GM12878 (cell line): ENCODE results near the gene MYO18B. TPM values are rescaled to one million over a fixed set of nuclear protein-coding genes. Genes with fewer than 3 reads are reported as not detected.

Experiments used
- ASH2L ChIP-seq: fragments of 300-600, 200-600 bp; sonication (generic); IDR thresholded peaks from 2 replicates; pipeline ENCODE4 v1.6.1; 2017; ENCODE audit warnings: low read depth, mild to moderate bottlenecking, borderline replicate concordance
- BRCA1 ChIP-seq: IDR thresholded peaks from 2 replicates; pipeline ENCODE4 v1.6.1; 2011; ENCODE audit warnings: low read depth, low read length, improper control_type of control experiment
- EZH2 ChIP-seq: IDR thresholded peaks from 2 replicates; pipeline ENCODE4 v1.6.1; 2012; ENCODE audit warnings: low read depth, mild to moderate bottlenecking, control low read depth, inconsistent platforms, low read length, borderline replicate concordance; ENCODE audit not compliant: control insufficient read depth
- FOS ChIP-seq: IDR thresholded peaks from 3 replicates; pipeline ENCODE4 v1.6.1; 2011; ENCODE audit warnings: borderline replicate concordance; ENCODE audit not compliant: insufficient read length; ENCODE audit errors: extremely low read depth
- IKZF1 ChIP-seq: fragments of 450-650 bp; conservative IDR thresholded peaks from 2 replicates; pipeline ENCODE4 v1.6.1; 2017; ENCODE audit warnings: antibody characterized with exemption, mild to moderate bottlenecking
- KAT2A ChIP-seq: conservative IDR thresholded peaks from 2 replicates; pipeline ENCODE4 v1.6.1; 2011; ENCODE audit warnings: low read depth, low read length; ENCODE audit not compliant: control insufficient read depth
- MYB ChIP-seq: fragments of 150-350 bp; IDR thresholded peaks from 2 replicates; pipeline ENCODE4 v1.6.1; 2014; ENCODE audit warnings: mild to moderate bottlenecking, low read depth, low read length, borderline replicate concordance
- NBN ChIP-seq: fragments of 450-650 bp; IDR thresholded peaks from 2 replicates; pipeline ENCODE4 v1.6.1; 2016
- NFIC ChIP-seq: IDR thresholded peaks from 2 replicates; pipeline ENCODE4 v1.6.1; 2012; ENCODE audit warnings: low read depth, mild to moderate bottlenecking, inconsistent platforms, low read length, moderate library complexity
- NFYB ChIP-seq: IDR thresholded peaks from 2 replicates; pipeline ENCODE4 v1.6.1; 2011; ENCODE audit warnings: low read depth, mild to moderate bottlenecking, low read length, improper control_type of control experiment, moderate library complexity; ENCODE audit not compliant: insufficient read depth
- NRF1 ChIP-seq: conservative IDR thresholded peaks from 2 replicates; pipeline ENCODE4 v1.6.1; 2011; ENCODE audit warnings: mild to moderate bottlenecking, low read depth, low read length, improper control_type of control experiment
- PBX3 ChIP-seq: IDR thresholded peaks from 2 replicates; pipeline ENCODE4 v1.6.1; 2011; ENCODE audit warnings: mild to moderate bottlenecking, low read depth, low read length, moderate library complexity; ENCODE audit not compliant: insufficient replicate concordance
- POLR2AphosphoS2 ChIP-seq: IDR thresholded peaks from 2 replicates; pipeline ENCODE4 v1.6.1; 2011; ENCODE audit warnings: low read depth, mild to moderate bottlenecking, low read length, improper control_type of control experiment, moderate library complexity
- RCOR1 ChIP-seq: conservative IDR thresholded peaks from 2 replicates; pipeline ENCODE4 v1.6.1; 2012; ENCODE audit warnings: low read depth, low read length, improper control_type of control experiment
- RELA ChIP-seq: fragments of 450-650 bp; IDR thresholded peaks from 2 replicates; pipeline ENCODE4 v1.8.0; 2014; ENCODE audit warnings: borderline replicate concordance; ENCODE audit not compliant: partially characterized antibody
- REST ChIP-seq: IDR thresholded peaks from 2 replicates; pipeline ENCODE4 v1.6.1; 2012; ENCODE audit warnings: mild to moderate bottlenecking, low read depth, low read length
- RUNX3 ChIP-seq: IDR thresholded peaks from 2 replicates; pipeline ENCODE4 v1.6.1; 2012; ENCODE audit warnings: low read length, inconsistent platforms
- SP1 ChIP-seq: IDR thresholded peaks from one replicate; pipeline ENCODE4 v1.6.1; 2011; ENCODE audit warnings: low read depth, low read length
- SPI1 ChIP-seq: IDR thresholded peaks from 2 replicates; pipeline ENCODE4 v1.6.1; 2011; ENCODE audit warnings: low read depth, mild to moderate bottlenecking, low read length, moderate library complexity, borderline replicate concordance; ENCODE audit not compliant: insufficient read depth
- SREBF1 ChIP-seq: IDR thresholded peaks from 2 replicates; pipeline ENCODE4 v1.6.1; 2012; ENCODE audit warnings: mild to moderate bottlenecking, low read length
- TCF3 ChIP-seq: IDR thresholded peaks from 2 replicates; pipeline ENCODE4 v1.6.1; 2012; ENCODE audit warnings: low read depth, mild to moderate bottlenecking, low read length, borderline replicate concordance; ENCODE audit not compliant: insufficient read depth
- ZBTB4 ChIP-seq: fragments of 450-650 bp; formaldehyde crosslinking; IDR thresholded peaks from 2 replicates; pipeline ENCODE4 v1.4.0; 2022; ENCODE audit warnings: mild to moderate bottlenecking, moderate library complexity
- polyA plus RNA-seq, 11 experiments: library from polyadenylated mRNA; depleted of rRNA in 4 of 11; unstranded in 6 of 11; stranded (reverse) in 5 of 11; fragments of >200 nt; fragmentation: Nextera tagmentation in 4 of 11; fragmentation: Illumina TruSeq in 1 of 11; extraction: Ambion mirVana in 4 of 11; extraction: Trizol in 1 of 11; gene quantifications; 1 replicate in 1 of 11; 2 replicates in 10 of 11; pipeline versions ENCODE4 v1.2.1 to v1.2.3, GENCODE V29; 2011 to 2016; ENCODE audit warnings: inconsistent platforms in 2 of 11, missing spikeins in 2 of 11, low read depth in 1 of 11
- total RNA-seq, 4 experiments: library from RNA; depleted of rRNA in 3 of 4; stranded (reverse); fragments of >200 nt in 3 of 4; fragmentation: Illumina TruSeq in 1 of 4; extraction: Trizol in 1 of 4; gene quantifications; 2 replicates each; pipeline versions ENCODE4 v1.2.1 to v1.2.3, GENCODE V29; 2013 to 2021
- TF ChIP-seq, protein P1 (sequence below): fragments of 450-650 bp; IDR thresholded peaks from 2 replicates; pipeline ENCODE4 v1.6.1; 2014; ENCODE audit warnings: mild to moderate bottlenecking

Gene MYO18B
- total and polyA plus RNA-seq, 10 of the 15 experiments (the other 5 are each of a cell fraction or from before 2014, with no cell fraction given), result 0.05 to 2.1 (median 0.51) TPM; not detected in 1

DNA sequence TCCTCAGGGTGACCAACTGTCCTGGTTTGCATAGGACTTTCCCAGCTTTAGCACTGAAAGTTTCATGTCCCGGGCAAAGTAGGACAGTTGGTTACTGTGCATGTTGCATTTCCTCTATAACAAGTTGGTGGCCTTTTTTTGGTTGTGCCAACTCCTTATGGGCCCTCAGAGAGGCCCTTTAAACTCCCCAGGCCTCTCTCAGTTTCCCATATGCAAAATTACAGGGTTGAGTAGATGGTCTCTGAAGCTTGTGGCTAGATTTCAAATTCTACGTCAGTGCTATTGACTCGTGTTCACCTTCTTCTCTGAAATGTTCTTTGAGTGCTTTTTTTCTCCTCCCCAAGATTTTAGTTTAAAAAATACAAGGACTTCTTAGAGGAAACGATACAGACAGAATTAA lies 92.5 kb downstream of the MYO18B start (continued):
- TF ChIP-seq PBX3 (no peak), IKZF1 (0 out of 2 replicates have a peak, but pooled peaks have one; percentile 24), NBN (0 out of 2 replicates have a peak, but pooled peaks have one; percentile 4), RUNX3 (no peak; the same call in 1 of the 2 replicates), KAT2A (no peak), SPI1 (no peak), ASH2L (no peak), SP1 (no peak), POLR2AphosphoS2 (no peak), FOS (no peak), SREBF1 (no peak), ZBTB4 (no peak), EZH2 (no peak), MYB (no peak), BRCA1 (no peak), RCOR1 (no peak), RELA (no peak), NFIC (no peak), TCF3 (no peak), REST (no peak), NFYB (no peak), NRF1 (no peak)
- TF ChIP-seq, protein P1, sequence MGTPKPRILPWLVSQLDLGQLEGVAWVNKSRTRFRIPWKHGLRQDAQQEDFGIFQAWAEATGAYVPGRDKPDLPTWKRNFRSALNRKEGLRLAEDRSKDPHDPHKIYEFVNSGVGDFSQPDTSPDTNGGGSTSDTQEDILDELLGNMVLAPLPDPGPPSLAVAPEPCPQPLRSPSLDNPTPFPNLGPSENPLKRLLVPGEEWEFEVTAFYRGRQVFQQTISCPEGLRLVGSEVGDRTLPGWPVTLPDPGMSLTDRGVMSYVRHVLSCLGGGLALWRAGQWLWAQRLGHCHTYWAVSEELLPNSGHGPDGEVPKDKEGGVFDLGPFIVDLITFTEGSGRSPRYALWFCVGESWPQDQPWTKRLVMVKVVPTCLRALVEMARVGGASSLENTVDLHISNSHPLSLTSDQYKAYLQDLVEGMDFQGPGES, result no peak
